Liver (tissue), 3 donors: ENCODE data around the gene ZNF793.

ENCODE experiments used
- EGR1 ChIP-seq, 2 donors: IDR thresholded peaks; 2 replicates each; pipeline ENCODE4 v1.6.1; 2016 to 2018; ENCODE audit warnings: antibody characterized with exemption in 2 of 2, low read depth in 2 of 2
- FOXA1 ChIP-seq: IDR thresholded peaks from 2 replicates; pipeline ENCODE4 v1.6.1; 2016; ENCODE audit warnings: antibody characterized with exemption
- GABPA ChIP-seq, 2 donors: IDR thresholded peaks in 1 of 2; conservative IDR thresholded peaks in 1 of 2; 2 replicates each; pipeline ENCODE4 v1.6.1; 2016; ENCODE audit warnings: antibody characterized with exemption in 2 of 2, mild to moderate bottlenecking in 1 of 2, moderate library complexity in 1 of 2
- HNF4A ChIP-seq, 2 donors: conservative IDR thresholded peaks; 2 replicates each; pipeline ENCODE4 v1.6.1; 2016; ENCODE audit warnings: antibody characterized with exemption in 2 of 2, mild to moderate bottlenecking in 2 of 2
- RAD21 ChIP-seq, 2 donors: IDR thresholded peaks; 2 replicates each; pipeline ENCODE4 v1.6.1; 2016; ENCODE audit warnings: antibody characterized with exemption in 2 of 2, mild to moderate bottlenecking in 2 of 2
- RXRA ChIP-seq, 2 donors: IDR thresholded peaks; 2 replicates each; pipeline ENCODE4 v1.6.1; 2017 to 2018; ENCODE audit warnings: antibody characterized with exemption in 2 of 2, mild to moderate bottlenecking in 1 of 2
- TAF1 ChIP-seq: conservative IDR thresholded peaks from 2 replicates; pipeline ENCODE4 v1.6.1; 2016; ENCODE audit warnings: antibody characterized with exemption, mild to moderate bottlenecking
- TF ChIP-seq, protein P1 (sequence below): fragments of 150-350 bp; IDR thresholded peaks from 2 replicates; pipeline ENCODE4 v1.5.1; 2017; ENCODE audit warnings: improper control_type of control experiment, low read depth, low read length; ENCODE audit not compliant: missing input control
- TF ChIP-seq, protein P2 (sequence below): IDR thresholded peaks from 2 replicates; pipeline ENCODE4 v1.6.1; 2016; ENCODE audit warnings: antibody characterized with exemption
- TF ChIP-seq, protein P3 (sequence below): IDR thresholded peaks from 2 replicates; pipeline ENCODE4 v1.6.1; 2016; ENCODE audit warnings: antibody characterized with exemption, mild to moderate bottlenecking
- donor health status: healthy.
- donor health status: healthy.

DNA sequence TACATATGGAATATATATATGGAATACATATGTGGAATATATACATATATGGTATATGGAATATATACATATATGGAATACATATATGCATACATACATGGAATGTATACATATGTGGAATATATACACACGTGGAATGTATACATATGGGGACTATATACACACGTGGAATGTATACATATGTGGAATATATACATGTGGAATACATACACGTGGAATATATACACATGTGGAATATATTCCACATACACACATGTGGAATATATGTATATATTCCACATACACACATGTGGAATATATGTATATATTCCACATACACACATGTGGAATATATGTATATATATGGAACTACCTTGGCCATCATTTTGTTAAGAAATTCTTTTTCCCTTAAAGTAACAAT, 56.8 kb downstream of the ZNF793 start:
- TF ChIP-seq, protein P1, sequence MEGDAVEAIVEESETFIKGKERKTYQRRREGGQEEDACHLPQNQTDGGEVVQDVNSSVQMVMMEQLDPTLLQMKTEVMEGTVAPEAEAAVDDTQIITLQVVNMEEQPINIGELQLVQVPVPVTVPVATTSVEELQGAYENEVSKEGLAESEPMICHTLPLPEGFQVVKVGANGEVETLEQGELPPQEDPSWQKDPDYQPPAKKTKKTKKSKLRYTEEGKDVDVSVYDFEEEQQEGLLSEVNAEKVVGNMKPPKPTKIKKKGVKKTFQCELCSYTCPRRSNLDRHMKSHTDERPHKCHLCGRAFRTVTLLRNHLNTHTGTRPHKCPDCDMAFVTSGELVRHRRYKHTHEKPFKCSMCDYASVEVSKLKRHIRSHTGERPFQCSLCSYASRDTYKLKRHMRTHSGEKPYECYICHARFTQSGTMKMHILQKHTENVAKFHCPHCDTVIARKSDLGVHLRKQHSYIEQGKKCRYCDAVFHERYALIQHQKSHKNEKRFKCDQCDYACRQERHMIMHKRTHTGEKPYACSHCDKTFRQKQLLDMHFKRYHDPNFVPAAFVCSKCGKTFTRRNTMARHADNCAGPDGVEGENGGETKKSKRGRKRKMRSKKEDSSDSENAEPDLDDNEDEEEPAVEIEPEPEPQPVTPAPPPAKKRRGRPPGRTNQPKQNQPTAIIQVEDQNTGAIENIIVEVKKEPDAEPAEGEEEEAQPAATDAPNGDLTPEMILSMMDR, result no peak
- no peak for TF ChIP-seq FOXA1
- TF ChIP-seq, protein P2, sequence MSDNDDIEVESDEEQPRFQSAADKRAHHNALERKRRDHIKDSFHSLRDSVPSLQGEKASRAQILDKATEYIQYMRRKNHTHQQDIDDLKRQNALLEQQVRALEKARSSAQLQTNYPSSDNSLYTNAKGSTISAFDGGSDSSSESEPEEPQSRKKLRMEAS, result no peak
- no peak for TF ChIP-seq EGR1 (IDR thresholded peaks at IDR 0.05; ENCODE audit: low read depth in 2 of 2)
- no peak for TF ChIP-seq GABPA (IDR thresholded peaks at IDR 0.05 in 1 of 2, conservative IDR thresholded peaks at IDR 0.05 in 1 of 2)
- TF ChIP-seq TAF1, result no peak
- TF ChIP-seq HNF4A (conservative IDR thresholded peaks at IDR 0.05), result no peak
- TF ChIP-seq, protein P3, sequence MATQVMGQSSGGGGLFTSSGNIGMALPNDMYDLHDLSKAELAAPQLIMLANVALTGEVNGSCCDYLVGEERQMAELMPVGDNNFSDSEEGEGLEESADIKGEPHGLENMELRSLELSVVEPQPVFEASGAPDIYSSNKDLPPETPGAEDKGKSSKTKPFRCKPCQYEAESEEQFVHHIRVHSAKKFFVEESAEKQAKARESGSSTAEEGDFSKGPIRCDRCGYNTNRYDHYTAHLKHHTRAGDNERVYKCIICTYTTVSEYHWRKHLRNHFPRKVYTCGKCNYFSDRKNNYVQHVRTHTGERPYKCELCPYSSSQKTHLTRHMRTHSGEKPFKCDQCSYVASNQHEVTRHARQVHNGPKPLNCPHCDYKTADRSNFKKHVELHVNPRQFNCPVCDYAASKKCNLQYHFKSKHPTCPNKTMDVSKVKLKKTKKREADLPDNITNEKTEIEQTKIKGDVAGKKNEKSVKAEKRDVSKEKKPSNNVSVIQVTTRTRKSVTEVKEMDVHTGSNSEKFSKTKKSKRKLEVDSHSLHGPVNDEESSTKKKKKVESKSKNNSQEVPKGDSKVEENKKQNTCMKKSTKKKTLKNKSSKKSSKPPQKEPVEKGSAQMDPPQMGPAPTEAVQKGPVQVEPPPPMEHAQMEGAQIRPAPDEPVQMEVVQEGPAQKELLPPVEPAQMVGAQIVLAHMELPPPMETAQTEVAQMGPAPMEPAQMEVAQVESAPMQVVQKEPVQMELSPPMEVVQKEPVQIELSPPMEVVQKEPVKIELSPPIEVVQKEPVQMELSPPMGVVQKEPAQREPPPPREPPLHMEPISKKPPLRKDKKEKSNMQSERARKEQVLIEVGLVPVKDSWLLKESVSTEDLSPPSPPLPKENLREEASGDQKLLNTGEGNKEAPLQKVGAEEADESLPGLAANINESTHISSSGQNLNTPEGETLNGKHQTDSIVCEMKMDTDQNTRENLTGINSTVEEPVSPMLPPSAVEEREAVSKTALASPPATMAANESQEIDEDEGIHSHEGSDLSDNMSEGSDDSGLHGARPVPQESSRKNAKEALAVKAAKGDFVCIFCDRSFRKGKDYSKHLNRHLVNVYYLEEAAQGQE, result no peak
- TF ChIP-seq RXRA (IDR thresholded peaks at IDR 0.05), result no peak
- TF ChIP-seq RAD21 (IDR thresholded peaks at IDR 0.05), result no peak
